ENCODE results near the gene LRRC32. TPM values are rescaled to one million over a fixed set of nuclear protein-coding genes. Genes with fewer than 3 reads are reported as not detected.
A peak's percentile ranks its signal among the peaks of the same experiment; 100 is the strongest.

Gene LRRC32
- total and polyA plus RNA-seq, 2 of the 4 experiments (the other 2 are of a cell fraction): 5.2 to 13.7 TPM

GRCh38 chr11:76661306-76661751 is 9.2 kb downstream of the LRRC32 start:
- no peak overlapping the region for H4K91ac ChIP-seq (ENCODE audit: insufficient read depth, low read depth, low read length)
- DNase-seq (no peak), ATAC-seq (ENCODE audit: low read depth) (no peak)
- intact Hi-C loops (cut with micrococcal nuclease) (no loop called here), in situ Hi-C loops (cut with MboI; ENCODE audit: low sequenced_read_pairs) (no loop called here), dilution Hi-C loops (cut with HindIII; ENCODE audit: low sequenced_read_pairs, unreplicated experiment) (no loop called here)
- TF ChIP-seq USF2 (IDR thresholded peaks at IDR 0.05; ENCODE audit: low read depth, low read length): no peak
- no peak for TF ChIP-seq MAZ (IDR thresholded peaks at IDR 0.05; ENCODE audit: borderline replicate concordance, low read depth, low read length)
- no peak for TF ChIP-seq BHLHE40 (IDR thresholded peaks at IDR 0.05; ENCODE audit: low read depth, low read length)
- no peak for TF ChIP-seq FOS (IDR thresholded peaks at IDR 0.05; ENCODE audit: low read depth, low read length)
- no peak for TF ChIP-seq CHD1 (IDR thresholded peaks at IDR 0.05; ENCODE audit: low read depth, low read length)
- TF ChIP-seq NFE2L2 (IDR thresholded peaks at IDR 0.05; ENCODE audit: low read depth, low read length): no peak
- TF ChIP-seq SMC3 (IDR thresholded peaks at IDR 0.05; ENCODE audit: low read depth, low read length): no peak
- TF ChIP-seq RCOR1 (IDR thresholded peaks at IDR 0.05; ENCODE audit: insufficient replicate concordance, low read length): no peak
- TF ChIP-seq MAFK (IDR thresholded peaks at IDR 0.05; ENCODE audit: low read depth, low read length): no peak
- no peak for TF ChIP-seq RFX5 (IDR thresholded peaks at IDR 0.05; ENCODE audit: low read depth, low read length)
- no peak for TF ChIP-seq ELK1 (IDR thresholded peaks at IDR 0.05; ENCODE audit: borderline replicate concordance, low read depth, low read length)
- TF ChIP-seq POLR2A (IDR thresholded peaks at IDR 0.05; ENCODE audit: low read depth, low read length): no peak
- TF ChIP-seq MXI1 (IDR thresholded peaks at IDR 0.05; ENCODE audit: borderline replicate concordance, low read depth, low read length): no peak
- no peak for TF ChIP-seq RAD21 (IDR thresholded peaks at IDR 0.05; ENCODE audit: low read length)
- TF ChIP-seq CEBPB (IDR thresholded peaks at IDR 0.05; ENCODE audit: low read depth, low read length): no peak
- no peak for TF ChIP-seq CTCF (conservative IDR thresholded peaks at IDR 0.05; ENCODE audit: low read depth, low read length)
- H3K4me2 ChIP-seq (ENCODE audit: low read depth, low read length): no peak overlapping the region
- no peak overlapping the region for H2BK15ac ChIP-seq (ENCODE audit: low read depth, low read length)
- no peak overlapping the region for H3K4me3 ChIP-seq (ENCODE audit: insufficient read depth, low read depth, low read length)
- H3K9ac ChIP-seq (ENCODE audit: low read depth, low read length): no peak overlapping the region
- H3K9me1 ChIP-seq (ENCODE audit: insufficient read depth, low read length): peaks cover 3% of the 10 kb centered on the region; the same call in 1 of the 2 replicates
- H3K36me3 ChIP-seq (ENCODE audit: control insufficient read depth, insufficient read depth, low read length): peaks cover 11% of the 10 kb centered on the region; the same call in 1 of the 2 replicates
- H4K8ac ChIP-seq (ENCODE audit: low read depth in 2 of 2, low read length in 2 of 2): no peak overlapping the region
- no peaks in the 10 kb centered on the region for H3K27me3 ChIP-seq (ENCODE audit: control insufficient read depth, insufficient read depth, low read length)
- no CpG with 5 or more reads among the region's 11 CpGs for WGBS, 2 experiments (ENCODE audit: extremely low coverage in 2 of 2, insufficient read length in 1 of 2)
- no peak overlapping the region for H3K14ac ChIP-seq (replicated peaks; ENCODE audit: low read depth, low read length)
- no peak overlapping the region for H3K23ac ChIP-seq (ENCODE audit: low read depth, low read length)
- H2BK5ac ChIP-seq (ENCODE audit: low read depth, low read length, poor library complexity, severe bottlenecking): no peak overlapping the region
- H2BK20ac ChIP-seq (ENCODE audit: low read depth, low read length): no peak overlapping the region
- no peak overlapping the region for H4K5ac ChIP-seq (ENCODE audit: low read depth, low read length)
- no peaks in the 10 kb centered on the region for H3K9me3 ChIP-seq (ENCODE audit: control insufficient read depth, insufficient read depth, low read length)
- H3K4me1 ChIP-seq (ENCODE audit: control insufficient read depth, insufficient read depth, low read length): peaks cover 7% of the 10 kb centered on the region; the same call in 1 of the 2 replicates
- ChIA-PET POLR2A (ENCODE audit: unreplicated experiment) (no interaction called here), CTCF (no interaction called here)
- H3K4ac ChIP-seq (ENCODE audit: low read depth, low read length): no peak overlapping the region
- BruUV-seq (replicated peaks): no TSS peak
- no peaks in the 10 kb centered on the region for H4K20me1 ChIP-seq (ENCODE audit: insufficient read depth, low read length)
- no peak overlapping the region for H2AFZ ChIP-seq (replicated peaks; ENCODE audit: low read length, poor library complexity)
- no peak overlapping the region for H2AK9ac ChIP-seq (replicated peaks; ENCODE audit: low read depth, low read length, poor library complexity)
- 0 out of 2 replicates have a peak overlapping the region, but pooled peaks have one; percentile 7 for H2AK5ac ChIP-seq (ENCODE audit: low read depth, low read length)
- H2BK120ac ChIP-seq (ENCODE audit: low read depth, low read length): no peak overlapping the region
- no peak overlapping the region for H3K56ac ChIP-seq (ENCODE audit: extremely low read depth, insufficient read depth, low read length)
- no peak overlapping the region for H3K18ac ChIP-seq (ENCODE audit: low read depth, low read length)
- H3K79me1 ChIP-seq (ENCODE audit: low read depth in 1 of 2, low read length in 2 of 2): no peaks in the 10 kb centered on the region
- H3K27ac ChIP-seq (ENCODE audit: insufficient read depth, low read length): no peak overlapping the region

Data from IMR-90 (cell line).